ENCODE results near the gene WBP2.

DNA sequence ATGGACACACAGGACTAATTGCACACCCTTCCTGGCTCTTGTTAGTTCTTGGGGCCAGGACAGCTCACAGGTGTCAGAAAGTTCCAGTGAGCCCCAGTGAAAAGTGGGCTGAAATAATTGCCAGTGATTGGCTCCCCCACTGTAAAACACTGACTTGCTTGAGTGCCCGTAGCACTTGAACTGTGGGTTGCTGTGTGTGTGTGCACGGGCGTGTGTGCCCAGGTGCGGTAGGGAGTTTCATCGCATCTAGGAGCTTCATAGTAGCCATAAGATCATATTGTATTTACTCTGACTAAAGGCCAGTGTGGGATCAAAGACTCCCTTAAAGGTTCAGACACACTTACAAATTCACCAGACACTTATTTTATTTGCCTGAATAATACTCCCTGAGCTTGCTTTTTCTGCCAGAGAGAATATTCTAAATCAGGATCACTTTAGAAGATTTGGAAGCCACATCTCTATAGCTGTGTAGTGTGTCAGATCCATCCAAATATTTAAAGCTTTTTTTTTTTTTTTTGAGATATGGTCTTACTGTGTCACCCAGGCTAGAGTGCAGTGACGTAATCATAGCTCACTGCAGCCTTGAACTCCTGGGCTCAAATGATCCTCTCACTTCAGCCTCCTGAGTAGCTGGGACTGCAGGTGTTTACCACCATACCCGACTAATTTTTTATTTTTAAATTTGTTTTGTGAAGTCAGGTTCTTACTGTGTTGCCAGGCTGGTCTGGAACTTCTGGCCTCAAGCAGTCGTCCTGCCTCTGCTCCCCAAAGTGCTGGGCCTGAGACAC is 59.1 kb downstream of the WBP2 start:
- TF ChIP-seq, protein P1, sequence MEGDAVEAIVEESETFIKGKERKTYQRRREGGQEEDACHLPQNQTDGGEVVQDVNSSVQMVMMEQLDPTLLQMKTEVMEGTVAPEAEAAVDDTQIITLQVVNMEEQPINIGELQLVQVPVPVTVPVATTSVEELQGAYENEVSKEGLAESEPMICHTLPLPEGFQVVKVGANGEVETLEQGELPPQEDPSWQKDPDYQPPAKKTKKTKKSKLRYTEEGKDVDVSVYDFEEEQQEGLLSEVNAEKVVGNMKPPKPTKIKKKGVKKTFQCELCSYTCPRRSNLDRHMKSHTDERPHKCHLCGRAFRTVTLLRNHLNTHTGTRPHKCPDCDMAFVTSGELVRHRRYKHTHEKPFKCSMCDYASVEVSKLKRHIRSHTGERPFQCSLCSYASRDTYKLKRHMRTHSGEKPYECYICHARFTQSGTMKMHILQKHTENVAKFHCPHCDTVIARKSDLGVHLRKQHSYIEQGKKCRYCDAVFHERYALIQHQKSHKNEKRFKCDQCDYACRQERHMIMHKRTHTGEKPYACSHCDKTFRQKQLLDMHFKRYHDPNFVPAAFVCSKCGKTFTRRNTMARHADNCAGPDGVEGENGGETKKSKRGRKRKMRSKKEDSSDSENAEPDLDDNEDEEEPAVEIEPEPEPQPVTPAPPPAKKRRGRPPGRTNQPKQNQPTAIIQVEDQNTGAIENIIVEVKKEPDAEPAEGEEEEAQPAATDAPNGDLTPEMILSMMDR (conservative IDR thresholded peaks at IDR 0.05; ENCODE audit: low read length): no peak
- TF ChIP-seq EZH2phosphoT487 (IDR thresholded peaks at IDR 0.05; ENCODE audit: borderline replicate concordance, low read depth, low read length): no peak

Measured in OCI-LY7 (cell line).